ENCODE measurements around the gene ZNF334.

- TF ChIP-seq SMC3 (IDR thresholded peaks at IDR 0.05): no peak
- no peak for TF ChIP-seq POLR2A (IDR thresholded peaks at IDR 0.05; ENCODE audit: low read length)
Measured at GRCh38 chr20:46557231-46557956, 44.0 kb upstream of the ZNF334 start.
